ENCODE measurements around the gene ABCC4.
"Not testable (repeated sequence)": the region's sequence is repeated elsewhere in the genome, so short reads cannot be mapped to it uniquely, and the experiment has no call there.

The ABCC4 gene

GRCh38 chr13:95174517-95174916, 126.7 kb downstream of the ABCC4 start:
- FAIRE-seq (no peak), DNase-seq (ENCODE audit: insufficient read length, low spot score) (no peak)

DNA sequence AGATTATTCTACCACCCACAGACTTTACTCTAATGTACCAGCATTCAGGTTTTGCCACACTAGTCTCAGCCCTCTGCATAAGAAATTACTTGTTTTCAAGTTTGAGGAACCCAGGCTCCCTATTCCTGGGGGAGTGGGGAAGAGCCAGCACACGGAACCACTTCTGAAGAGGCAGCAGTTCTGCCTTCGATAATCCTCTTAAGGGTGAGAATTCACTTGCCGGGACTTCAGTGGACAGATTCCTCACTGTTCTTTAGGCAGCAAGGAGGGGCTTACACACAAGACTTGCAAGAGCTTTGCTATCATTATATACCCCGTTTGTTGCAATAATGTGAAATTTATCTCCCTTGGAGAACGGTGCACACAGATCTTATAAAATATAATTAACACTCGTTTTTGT, 133.1 kb downstream of the ABCC4 start:
- FAIRE-seq (no peak), DNase-seq (ENCODE audit: insufficient read length, low spot score) (no peak)

- FAIRE-seq; DNase-seq (ENCODE audit: insufficient read length, low spot score): not testable (repeated sequence)
Measured at GRCh38 chr13:95167003-95167402, 134.2 kb downstream of the ABCC4 start.

- no peak for FAIRE-seq
- no peak for DNase-seq (ENCODE audit: insufficient read length, low spot score)
Measured at GRCh38 chr13:95164830-95165229, 136.4 kb downstream of the ABCC4 start.

DNA sequence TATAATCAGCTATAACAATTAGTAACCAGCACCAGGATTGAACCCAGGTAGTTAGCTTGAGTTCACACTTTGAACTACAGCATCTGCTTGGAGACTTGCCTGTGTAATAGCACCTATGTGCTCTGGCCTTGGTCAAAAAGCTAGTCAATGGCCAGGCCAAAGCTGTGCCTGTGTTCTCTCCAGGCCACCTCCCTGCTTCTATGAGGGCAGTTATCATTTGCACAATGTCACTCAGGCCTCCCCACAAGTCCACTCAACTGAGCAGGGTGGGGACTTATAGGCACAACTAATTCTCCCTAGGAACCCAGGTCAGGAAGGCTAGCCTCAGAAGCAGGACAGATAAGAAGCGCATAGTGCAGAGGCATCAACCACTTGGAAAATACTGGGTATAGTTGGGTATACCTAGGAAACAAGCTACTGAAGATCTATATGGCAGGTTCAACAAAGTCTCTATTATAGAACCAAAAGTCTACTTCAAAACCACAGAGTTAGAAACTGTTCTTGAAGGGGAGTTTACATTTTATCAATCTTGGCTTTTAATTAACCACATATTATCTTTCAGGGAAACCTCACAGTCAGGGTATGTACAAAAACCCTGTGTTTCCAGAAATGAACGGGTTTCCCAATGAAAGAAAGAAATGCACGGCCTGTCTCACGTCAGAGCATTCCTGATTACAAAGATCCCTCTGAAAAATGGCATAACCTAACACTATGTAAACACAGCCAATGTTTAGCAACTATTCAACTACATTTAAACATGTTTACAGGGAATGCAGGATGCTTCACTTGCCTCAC, 140.9 kb downstream of the ABCC4 start:
- no peak for DNase-seq (ENCODE audit: insufficient read length, low spot score)
- no peak for FAIRE-seq

- FAIRE-seq (no peak), DNase-seq (ENCODE audit: insufficient read length, low spot score) (no peak)
Measured at GRCh38 chr13:95159458-95159857, 141.8 kb downstream of the ABCC4 start.

DNA sequence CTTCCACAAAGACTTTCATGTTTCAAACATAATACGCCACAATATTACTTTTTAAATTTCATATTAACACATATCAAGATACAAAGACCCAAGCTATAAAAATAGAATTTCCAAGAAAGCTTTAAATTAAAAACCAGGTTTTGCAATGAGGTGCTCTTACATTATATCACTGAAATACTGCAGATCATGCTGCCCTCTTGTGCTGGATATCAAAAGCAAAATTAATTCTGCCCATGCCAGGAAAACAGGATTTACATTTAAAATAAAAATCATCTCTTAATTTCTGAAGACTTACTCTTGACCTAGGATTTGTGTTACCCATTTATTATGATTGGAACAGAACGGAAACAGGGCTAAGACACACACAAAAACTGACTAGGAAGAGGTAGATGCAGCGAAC, 145.0 kb downstream of the ABCC4 start:
- DNase-seq (ENCODE audit: insufficient read length, low spot score), result no peak
- no peak for FAIRE-seq

- no peak for DNase-seq (ENCODE audit: insufficient read length, low spot score)
- FAIRE-seq, result no peak
Measured at GRCh38 chr13:95155504-95155903, 145.7 kb downstream of the ABCC4 start.

GRCh38 chr13:95155093-95155492, 146.2 kb downstream of the ABCC4 start:
- FAIRE-seq (no peak), DNase-seq (ENCODE audit: insufficient read length, low spot score) (no peak)

GRCh38 chr13:95154413-95154886, 146.8 kb downstream of the ABCC4 start:
- FAIRE-seq, result no peak
- DNase-seq (ENCODE audit: insufficient read length, low spot score), result no peak

- FAIRE-seq (no peak), DNase-seq (ENCODE audit: insufficient read length, low spot score) (no peak)
Measured at GRCh38 chr13:95153647-95154412, 147.4 kb downstream of the ABCC4 start.

- DNase-seq (ENCODE audit: insufficient read length, low spot score) (no peak), FAIRE-seq (no peak)
Measured at GRCh38 chr13:95151942-95152587, 149.2 kb downstream of the ABCC4 start.

DNA sequence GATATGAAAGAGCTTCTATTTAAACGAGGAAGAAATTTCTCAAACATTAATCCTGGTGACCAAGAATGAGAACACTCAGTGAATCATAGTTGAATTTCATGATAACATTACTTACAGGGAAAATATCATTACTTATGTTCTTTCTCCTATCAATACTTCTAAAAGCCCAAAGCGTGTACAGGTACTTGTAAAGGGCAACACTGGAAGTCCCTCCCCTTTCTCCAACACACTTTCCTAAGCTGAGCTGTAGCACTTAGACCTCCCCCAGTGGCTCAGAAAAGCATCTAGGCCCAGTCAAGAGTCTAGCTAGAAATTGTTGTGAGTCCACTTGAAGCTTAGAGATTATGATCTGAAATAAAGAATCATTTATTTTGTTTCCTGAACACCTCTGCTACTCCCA, 150.7 kb downstream of the ABCC4 start:
- FAIRE-seq, result no peak
- DNase-seq (ENCODE audit: insufficient read length, low spot score), result no peak

- no peak for DNase-seq (ENCODE audit: insufficient read length, low spot score)
- FAIRE-seq, result no peak
Measured at GRCh38 chr13:95146486-95146885, 154.8 kb downstream of the ABCC4 start.

DNA sequence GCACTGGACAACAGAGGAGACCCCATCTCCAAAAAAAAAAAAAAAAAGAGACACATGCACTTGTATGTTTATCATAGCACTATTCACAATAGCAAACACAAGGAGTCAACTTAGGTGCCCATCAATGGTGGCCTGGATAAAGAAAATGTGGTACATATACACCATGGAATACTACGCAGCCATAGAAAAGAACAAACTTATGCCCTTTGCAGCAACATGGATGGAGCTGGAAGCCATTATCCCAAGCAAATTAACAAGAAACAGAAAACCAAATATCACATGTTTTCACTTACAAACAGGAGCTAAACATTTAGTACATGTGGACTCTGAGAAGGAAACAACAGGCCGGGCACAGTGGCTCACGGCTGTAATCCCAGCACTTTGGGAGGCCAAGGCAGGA, 155.7 kb downstream of the ABCC4 start:
- no peak for FAIRE-seq
- no peak for DNase-seq (ENCODE audit: insufficient read length, low spot score)

DNA sequence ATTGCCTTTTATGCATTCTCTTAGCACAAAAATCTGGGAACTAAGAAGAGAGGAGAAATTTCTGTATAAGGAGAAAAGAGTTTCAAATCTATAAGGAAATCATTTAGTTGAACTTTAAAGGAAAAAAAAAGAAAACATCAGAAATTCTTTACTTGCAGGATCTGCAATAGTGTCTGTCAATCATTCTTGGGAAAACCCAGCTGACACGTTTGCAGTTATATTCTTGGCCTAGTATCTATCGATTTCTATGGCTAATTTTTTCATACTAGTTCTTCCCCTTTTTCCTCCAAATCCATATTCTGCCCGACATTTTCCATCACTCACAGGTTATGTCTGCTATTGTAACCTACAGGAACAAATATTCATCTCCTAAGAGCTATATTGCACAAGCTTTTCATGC, 160.7 kb downstream of the ABCC4 start:
- no peak for DNase-seq (ENCODE audit: insufficient read length, low spot score)

DNA sequence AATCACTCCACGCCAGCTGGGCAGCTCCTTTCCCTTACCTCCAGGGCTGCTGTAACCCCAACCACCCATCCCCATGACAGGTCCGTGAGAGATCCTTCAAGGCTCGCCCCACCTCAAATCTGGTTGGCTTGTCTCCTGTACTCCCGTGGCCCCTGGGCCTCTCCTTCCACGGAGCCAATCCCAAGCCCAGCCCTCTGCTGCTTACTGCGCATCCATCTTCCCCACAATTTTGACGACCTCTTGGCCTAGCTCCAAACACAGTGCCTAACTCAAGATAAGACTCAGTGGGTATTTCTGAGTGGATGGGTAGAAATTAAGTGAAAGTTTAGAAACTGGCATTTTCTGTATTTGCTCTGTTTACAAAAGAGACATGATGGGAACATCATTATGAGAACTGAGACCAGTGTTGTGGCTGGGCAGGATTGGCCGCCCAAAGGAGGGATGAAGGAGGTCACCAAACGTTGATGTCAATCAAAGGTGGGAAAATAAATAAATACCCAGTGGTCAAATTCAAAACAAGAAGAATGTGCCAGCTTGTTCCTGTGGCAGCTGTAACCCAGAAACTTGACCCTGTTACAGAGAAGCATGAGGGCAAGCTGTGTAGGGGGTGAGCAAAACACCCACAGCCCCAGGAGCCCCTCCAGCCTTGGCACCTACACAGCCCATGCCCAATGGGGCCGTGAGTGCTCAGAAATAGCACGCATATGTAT, 162.2 kb downstream of the ABCC4 start:
- FAIRE-seq, result no peak
- no peak for DNase-seq (ENCODE audit: insufficient read length, low spot score)

More for the DNA sequence above, 160.7 kb downstream of the ABCC4 start:
- no peak for FAIRE-seq

DNA sequence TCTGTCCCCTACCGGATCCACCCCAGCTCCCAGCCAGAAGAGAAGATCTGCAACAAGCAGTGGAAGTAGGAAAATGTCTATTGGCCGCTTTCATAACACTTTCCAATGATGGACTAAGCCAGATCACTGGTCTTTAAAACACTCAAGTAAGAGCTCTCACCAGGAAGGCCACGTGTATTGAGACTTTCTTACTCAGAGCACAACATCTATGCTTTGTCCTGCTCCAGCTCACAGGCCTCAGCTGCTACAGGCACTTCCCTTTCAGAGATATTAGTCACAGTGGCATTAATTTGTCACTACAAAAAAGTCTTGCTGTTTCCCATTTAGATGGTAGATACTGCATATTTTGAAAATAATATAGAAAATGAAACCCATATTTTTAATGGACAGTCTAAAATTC, 164.2 kb downstream of the ABCC4 start:
- DNase-seq (ENCODE audit: insufficient read length, low spot score) (no peak), FAIRE-seq (no peak)

GRCh38 chr13:95136638-95137037, 164.6 kb downstream of the ABCC4 start:
- DNase-seq (ENCODE audit: insufficient read length, low spot score), result no peak
- FAIRE-seq, result no peak

- FAIRE-seq (no peak), DNase-seq (ENCODE audit: insufficient read length, low spot score) (no peak)
Measured at GRCh38 chr13:95133498-95133897, 167.8 kb downstream of the ABCC4 start.

- FAIRE-seq (no peak), DNase-seq (ENCODE audit: insufficient read length, low spot score) (no peak)
Measured at GRCh38 chr13:95129004-95129403, 172.2 kb downstream of the ABCC4 start.
